HCT116 (cell line): ENCODE results near the gene SPRN.

Source experiments
- JUND ChIP-seq: IDR thresholded peaks from 2 replicates; pipeline ENCODE4 v1.6.1; 2012
- TF ChIP-seq, protein P1 (sequence below), 3 experiments: fragments of 200-600 bp in 1 of 3; sonication (generic) in 1 of 3; IDR thresholded peaks in 2 of 3; conservative IDR thresholded peaks in 1 of 3; 2 replicates each; pipeline ENCODE4 v1.5.1; 2012 to 2017; ENCODE audit warnings: low read depth in 2 of 3, low read length in 2 of 3, antibody characterized with exemption in 1 of 3, borderline replicate concordance in 1 of 3, control low read depth in 1 of 3, mild to moderate bottlenecking in 1 of 3, mixed read lengths in 1 of 3, mixed run types in 1 of 3, moderate library complexity in 1 of 3; ENCODE audit not compliant: insufficient read depth in 1 of 3

DNA sequence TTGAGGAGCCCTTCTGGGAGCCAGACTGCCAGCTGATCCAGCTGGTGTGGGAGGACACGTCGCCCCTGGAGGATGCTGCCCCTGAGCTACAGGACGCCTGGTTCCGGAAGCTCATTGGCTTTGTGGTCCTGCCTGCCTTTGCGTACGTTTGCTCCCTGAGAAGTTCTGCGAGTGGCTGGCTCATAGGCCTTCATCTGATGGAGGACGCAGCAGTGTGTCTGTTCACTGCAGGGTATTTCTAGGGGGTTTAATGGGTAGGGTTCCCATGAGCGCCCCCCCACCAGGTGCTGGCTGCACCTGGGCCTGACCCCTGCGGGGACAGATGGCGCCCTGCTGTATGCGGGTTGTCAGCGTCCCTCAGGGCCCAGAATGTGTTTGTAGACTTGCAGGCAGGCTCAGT, 40.4 kb downstream of the SPRN start:
- TF ChIP-seq, protein P1, sequence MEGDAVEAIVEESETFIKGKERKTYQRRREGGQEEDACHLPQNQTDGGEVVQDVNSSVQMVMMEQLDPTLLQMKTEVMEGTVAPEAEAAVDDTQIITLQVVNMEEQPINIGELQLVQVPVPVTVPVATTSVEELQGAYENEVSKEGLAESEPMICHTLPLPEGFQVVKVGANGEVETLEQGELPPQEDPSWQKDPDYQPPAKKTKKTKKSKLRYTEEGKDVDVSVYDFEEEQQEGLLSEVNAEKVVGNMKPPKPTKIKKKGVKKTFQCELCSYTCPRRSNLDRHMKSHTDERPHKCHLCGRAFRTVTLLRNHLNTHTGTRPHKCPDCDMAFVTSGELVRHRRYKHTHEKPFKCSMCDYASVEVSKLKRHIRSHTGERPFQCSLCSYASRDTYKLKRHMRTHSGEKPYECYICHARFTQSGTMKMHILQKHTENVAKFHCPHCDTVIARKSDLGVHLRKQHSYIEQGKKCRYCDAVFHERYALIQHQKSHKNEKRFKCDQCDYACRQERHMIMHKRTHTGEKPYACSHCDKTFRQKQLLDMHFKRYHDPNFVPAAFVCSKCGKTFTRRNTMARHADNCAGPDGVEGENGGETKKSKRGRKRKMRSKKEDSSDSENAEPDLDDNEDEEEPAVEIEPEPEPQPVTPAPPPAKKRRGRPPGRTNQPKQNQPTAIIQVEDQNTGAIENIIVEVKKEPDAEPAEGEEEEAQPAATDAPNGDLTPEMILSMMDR (IDR thresholded peaks at IDR 0.05 in 2 of 3, conservative IDR thresholded peaks at IDR 0.05 in 1 of 3; ENCODE audit: borderline replicate concordance in 1 of 3, insufficient read depth in 1 of 3, low read depth in 2 of 3, low read length in 2 of 3) = no peak
- TF ChIP-seq JUND = no peak
